ENCODE data around the gene KLHDC7A. TPM values are rescaled to one million over a fixed set of nuclear protein-coding genes. Genes with fewer than 3 reads are reported as not detected.

The KLHDC7A gene
- total RNA-seq, 1 donor from 2014 or later: not detected

- Mint-ChIP-seq H3K36me3 (ENCODE audit: low read depth) (no peaks in the 10 kb centered on the region), H3K9me3 (no peaks in the 10 kb centered on the region), H3K27me3 (peaks cover 13% of the 10 kb centered on the region), H3K4me1 (no peaks in the 10 kb centered on the region), H3K4me3 (no peak overlapping the region), H3K27ac (no peak overlapping the region)
- ChIA-PET CTCF (no interaction called here), POLR2A (no interaction called here)
- intact Hi-C loops (cut with micrococcal nuclease): no loop called here
- ATAC-seq (ENCODE audit: low read depth): no peak
- no peak for TF ChIP-seq CTCF (IDR thresholded peaks at IDR 0.05)
- no peak for DNase-seq
Measured at GRCh38 chr1:18473195-18473815, 7.4 kb upstream of the KLHDC7A start.

- H3K9me3 Mint-ChIP-seq: no peaks in the 10 kb centered on the region
- no peak for DNase-seq
- no peak overlapping the region for H3K4me3 Mint-ChIP-seq
- no peaks in the 10 kb centered on the region for H3K36me3 Mint-ChIP-seq (ENCODE audit: low read depth)
- ATAC-seq (ENCODE audit: low read depth): no peak
- intact Hi-C loops (cut with micrococcal nuclease): no loop called here
- ChIA-PET CTCF (no interaction called here), POLR2A (no interaction called here)
- no peak overlapping the region for H3K27ac Mint-ChIP-seq
- no peak for TF ChIP-seq CTCF (IDR thresholded peaks at IDR 0.05)
- H3K4me1 Mint-ChIP-seq: no peaks in the 10 kb centered on the region
- H3K27me3 Mint-ChIP-seq: peaks cover 13% of the 10 kb centered on the region
Measured at GRCh38 chr1:18474559-18475175, 6.1 kb upstream of the KLHDC7A start.

- ATAC-seq (ENCODE audit: low read depth): no peak
- Mint-ChIP-seq H3K4me3 (no peak overlapping the region), H3K27me3 (peaks cover 13% of the 10 kb centered on the region), H3K4me1 (no peaks in the 10 kb centered on the region), H3K36me3 (ENCODE audit: low read depth) (no peaks in the 10 kb centered on the region), H3K9me3 (no peaks in the 10 kb centered on the region), H3K27ac (no peak overlapping the region)
- CTCF ChIA-PET: no interaction called here
- POLR2A ChIA-PET: no interaction called here
- intact Hi-C loops (cut with micrococcal nuclease): no loop called here
- TF ChIP-seq CTCF (IDR thresholded peaks at IDR 0.05): no peak
- no peak for DNase-seq
Measured at GRCh38 chr1:18475234-18475905, 5.4 kb upstream of the KLHDC7A start.

- intact Hi-C loops (cut with micrococcal nuclease): no loop called here
- ATAC-seq (ENCODE audit: low read depth) (no peak), DNase-seq (no peak)
- Mint-ChIP-seq H3K27me3 (peaks cover 13% of the 10 kb centered on the region), H3K36me3 (ENCODE audit: low read depth) (no peaks in the 10 kb centered on the region), H3K4me1 (no peaks in the 10 kb centered on the region), H3K4me3 (no peak overlapping the region), H3K9me3 (no peaks in the 10 kb centered on the region), H3K27ac (no peak overlapping the region)
- CTCF ChIA-PET: no interaction called here
- POLR2A ChIA-PET: no interaction called here
- no peak for TF ChIP-seq CTCF (IDR thresholded peaks at IDR 0.05)
Measured at GRCh38 chr1:18479454-18479853, 1.3 kb upstream of the KLHDC7A start.

- ATAC-seq (ENCODE audit: low read depth) (no peak), DNase-seq (no peak)
- CTCF ChIA-PET: interaction anchor here (1.3 kb wide), 1 partner anchor 10 kb away, joined by 3 read pairs; no protein-coding TSS in a partner anchor
- H3K27me3 Mint-ChIP-seq: peaks cover 10% of the 10 kb centered on the region
- no peaks in the 10 kb centered on the region for H3K4me1 Mint-ChIP-seq
- POLR2A ChIA-PET: no interaction called here
- no peak for TF ChIP-seq CTCF (IDR thresholded peaks at IDR 0.05)
- no peaks in the 10 kb centered on the region for H3K9me3 Mint-ChIP-seq
- intact Hi-C loops (cut with micrococcal nuclease): no loop called here
- no peak overlapping the region for H3K27ac Mint-ChIP-seq
- no peak overlapping the region for H3K4me3 Mint-ChIP-seq
- H3K36me3 Mint-ChIP-seq (ENCODE audit: low read depth): no peaks in the 10 kb centered on the region
Measured at GRCh38 chr1:18481190-18481920, 625 bp downstream of the KLHDC7A start.
